ENCODE data around the gene SLC22A12.

GRCh38 chr11:64611869-64612646, 21.0 kb downstream of the SLC22A12 start:
- no peak for TF ChIP-seq RXRA (IDR thresholded peaks at IDR 0.05; ENCODE audit: borderline replicate concordance, low read depth)
- TF ChIP-seq RCOR1 (IDR thresholded peaks at IDR 0.05; ENCODE audit: low read length), result no peak
- no peak for TF ChIP-seq ZBTB33 (IDR thresholded peaks at IDR 0.05; ENCODE audit: borderline replicate concordance, low read depth)
- no peak for TF ChIP-seq CTCF (IDR thresholded peaks at IDR 0.05)
- TF ChIP-seq POLR2AphosphoS5 (IDR thresholded peaks at IDR 0.05; ENCODE audit: low read depth, low read length), result no peak
- TF ChIP-seq TAF1 (IDR thresholded peaks at IDR 0.05; ENCODE audit: borderline replicate concordance, low read depth, low read length), result no peak
